RCC 7860 (cell line): Measurements from ENCODE around the gene NCOA3.

Experiments used
- DNase-seq: peaks from one replicate; pipeline ENCODE4 v3.0.0-alpha.2; 2015; ENCODE audit warnings: low spot score
- FAIRE-seq: peaks from 2 replicates; lab custom pipeline; 2012; peaks lifted over from hg19 to GRCh38; lab: Jason Lieb, UNC

Gene NCOA3

GRCh38 chr20:47662483-47663353 lies 161.0 kb downstream of the NCOA3 start:
- FAIRE-seq (no peak), DNase-seq (no peak)

GRCh38 chr20:47663354-47664067 lies 161.8 kb downstream of the NCOA3 start:
- DNase-seq (peak; percentile 57), FAIRE-seq (no peak)

- FAIRE-seq (no peak), DNase-seq (no peak)
Observed at GRCh38 chr20:47664068-47664437, 162.4 kb downstream of the NCOA3 start.

DNA sequence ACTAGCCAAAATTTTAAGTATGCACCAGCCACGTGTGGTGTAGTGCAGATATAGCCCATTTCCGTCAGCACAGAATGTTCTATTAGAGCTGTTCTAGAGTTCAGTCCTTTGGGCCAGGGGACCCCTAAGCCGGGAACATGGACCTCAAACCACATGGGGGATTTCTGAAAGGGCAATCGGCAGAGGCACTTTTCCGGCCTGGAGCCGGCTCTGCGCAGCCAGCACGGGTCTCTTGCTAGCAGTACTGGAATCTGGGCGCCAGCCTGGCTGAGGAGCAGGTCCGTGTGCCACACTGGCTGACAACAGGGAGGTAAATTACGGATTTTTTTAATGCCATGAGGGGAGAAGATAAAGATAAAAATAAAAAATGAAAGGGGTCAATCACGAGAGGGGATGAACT lies 163.1 kb downstream of the NCOA3 start:
- FAIRE-seq (no peak), DNase-seq (no peak)

GRCh38 chr20:47665221-47665991 lies 163.7 kb downstream of the NCOA3 start:
- DNase-seq (no peak), FAIRE-seq (no peak)

DNA sequence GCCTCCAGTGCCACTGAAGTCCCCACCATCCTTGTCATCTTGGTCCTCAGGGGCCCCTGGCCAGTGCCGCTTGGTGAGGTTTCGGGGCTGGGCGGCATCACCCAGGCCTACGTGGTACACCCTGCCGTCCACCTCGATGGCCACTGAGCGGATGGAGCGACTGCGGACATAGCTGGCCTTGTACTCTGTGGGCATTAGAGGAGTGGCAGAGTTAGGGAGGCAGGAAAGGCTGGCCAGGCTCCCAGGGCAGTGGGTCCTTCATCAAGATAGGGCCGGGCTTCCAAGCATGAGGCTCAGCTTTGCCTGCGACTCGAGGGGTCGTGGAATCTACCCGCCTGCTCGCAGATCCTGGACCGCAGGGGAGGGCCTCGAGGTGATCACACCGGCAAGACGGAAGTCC lies 164.6 kb downstream of the NCOA3 start:
- DNase-seq, result no peak
- FAIRE-seq, result no peak

DNA sequence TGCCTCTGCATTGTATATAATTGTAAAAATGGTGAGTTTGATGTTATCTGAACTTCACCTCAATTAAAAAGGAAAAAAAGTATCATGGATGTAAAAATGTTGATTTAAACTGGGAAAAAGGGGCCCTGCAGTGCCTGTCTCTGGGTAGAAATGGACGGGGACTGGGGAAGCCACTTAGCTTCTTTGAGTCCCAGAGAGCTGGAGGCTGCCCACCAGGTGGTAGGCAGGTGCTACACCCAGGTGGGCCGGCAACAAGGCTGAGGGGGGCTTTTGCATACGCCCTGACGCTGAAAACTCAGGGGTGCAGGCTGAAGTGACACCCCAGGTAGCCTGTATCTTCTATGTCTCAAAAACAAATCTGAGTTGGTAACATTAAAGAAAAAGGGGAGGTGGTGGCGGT lies 165.4 kb downstream of the NCOA3 start:
- DNase-seq, result no peak

DNA sequence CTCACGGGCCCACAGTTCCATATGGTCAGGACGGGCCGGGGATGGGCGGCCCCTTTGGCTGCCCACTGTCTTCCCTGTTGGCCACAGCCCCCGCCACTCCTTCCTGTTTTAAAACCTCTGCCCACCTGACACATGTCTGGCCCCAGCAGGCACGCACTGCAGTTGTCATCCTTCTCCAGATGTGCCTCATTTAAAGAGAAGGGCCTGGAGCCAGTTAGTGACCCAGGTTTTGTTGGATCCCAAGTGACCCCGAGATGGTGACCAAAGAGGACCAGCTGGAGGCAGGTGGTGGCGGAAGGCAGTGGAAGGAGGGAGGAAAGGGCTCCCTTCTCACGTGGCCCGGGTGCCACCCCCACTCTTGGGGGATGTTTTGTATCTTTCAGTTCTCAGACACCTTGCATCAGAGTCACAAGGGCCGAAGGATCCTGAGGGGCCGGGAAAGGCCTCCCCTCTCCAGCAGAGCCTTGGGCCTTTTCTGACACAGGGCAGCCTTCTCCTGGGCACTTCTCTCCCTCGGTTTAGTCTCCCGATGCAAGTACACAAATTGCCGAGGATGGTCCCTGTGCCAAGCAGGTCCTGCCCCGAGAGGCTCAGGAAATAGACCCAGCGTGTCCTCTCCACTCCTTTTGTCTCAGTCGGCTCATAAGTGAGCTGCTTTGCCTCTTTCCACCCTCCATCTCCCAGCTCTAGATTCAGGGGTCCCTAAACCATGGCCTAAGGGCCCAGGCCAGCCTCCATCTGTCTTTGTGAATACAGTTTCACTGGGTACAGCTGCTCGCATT lies 166.0 kb downstream of the NCOA3 start:
- DNase-seq, result no peak
- FAIRE-seq, result no peak

More for the DNA sequence above, 165.4 kb downstream of the NCOA3 start:
- no peak for FAIRE-seq

DNA sequence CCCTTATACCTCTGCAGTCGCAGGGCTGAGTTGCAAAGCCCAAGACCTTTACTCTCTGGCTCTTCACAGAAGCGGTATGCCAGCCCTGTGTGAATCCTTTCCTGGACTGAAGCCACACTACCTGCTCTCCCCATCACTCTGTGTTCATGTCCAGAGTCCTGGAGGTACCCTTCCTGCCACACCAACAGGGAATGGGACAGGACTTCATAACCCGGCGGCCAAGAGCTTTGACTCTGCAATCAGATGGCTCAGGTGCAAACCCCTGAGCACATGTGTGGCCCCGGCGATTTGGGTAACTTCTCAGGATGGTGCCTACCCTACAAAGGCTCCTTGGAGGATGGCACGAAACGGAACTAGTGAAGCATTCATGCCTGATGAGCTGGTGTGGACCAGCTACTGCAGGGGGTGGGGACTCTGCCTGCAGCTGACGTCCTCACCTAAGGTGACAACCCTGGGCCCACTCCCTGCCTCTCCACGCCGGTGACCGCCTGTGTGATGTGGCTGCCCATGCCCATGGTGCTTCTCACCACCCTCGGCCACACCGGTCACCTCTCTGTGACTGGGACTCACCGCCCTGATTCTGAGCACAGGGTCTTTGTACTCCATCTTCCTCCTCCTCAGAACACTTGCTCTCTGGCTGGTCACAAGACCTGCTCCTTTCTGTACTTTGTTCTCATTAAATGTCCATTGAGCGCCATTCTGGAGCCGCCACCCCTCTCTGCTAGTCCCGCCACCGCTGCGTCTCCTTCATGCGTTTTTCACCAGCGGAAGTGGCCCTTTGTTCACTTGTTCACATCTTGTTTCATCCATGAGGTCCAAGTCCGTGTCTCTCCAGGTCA lies 166.8 kb downstream of the NCOA3 start:
- no peak for FAIRE-seq

DNA sequence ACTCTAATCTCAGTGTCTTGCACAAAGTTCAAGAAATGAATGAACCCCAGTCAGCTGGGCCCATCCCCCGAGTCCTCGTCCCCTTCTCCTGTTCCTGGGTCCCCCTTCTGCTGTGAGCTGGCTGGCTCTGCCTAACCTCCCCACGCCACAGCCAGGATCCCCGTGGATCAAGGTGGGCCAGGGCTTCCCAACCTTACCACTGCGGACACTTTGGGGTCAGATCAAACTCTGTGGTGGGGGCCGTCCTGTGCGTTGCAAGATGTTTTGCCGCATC lies 167.4 kb downstream of the NCOA3 start:
- no peak for FAIRE-seq

More for the DNA sequence above, 166.8 kb downstream of the NCOA3 start:
- DNase-seq, result no peak

DNA sequence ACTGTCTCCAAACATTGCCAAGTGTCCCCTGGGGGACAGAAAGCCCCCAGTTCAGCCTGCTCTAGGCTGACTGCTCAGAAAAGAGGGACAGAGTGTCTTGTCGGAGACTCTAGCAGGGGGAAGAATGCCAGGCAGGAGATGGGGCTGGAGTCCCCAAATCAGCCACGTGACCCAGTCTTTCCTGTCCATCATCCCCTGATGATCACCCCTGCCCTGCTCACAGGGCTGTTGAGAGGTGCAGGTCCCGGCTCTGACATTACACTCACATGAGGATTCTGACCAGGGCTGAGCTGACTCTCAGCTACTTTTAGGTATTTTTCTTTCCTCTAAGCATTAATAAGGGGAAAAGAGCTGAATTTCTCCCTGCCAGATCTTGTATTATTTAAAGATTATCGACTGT lies 167.8 kb downstream of the NCOA3 start:
- FAIRE-seq, result no peak
- no peak for DNase-seq

More for the DNA sequence above, 167.4 kb downstream of the NCOA3 start:
- no peak for DNase-seq

GRCh38 chr20:47669927-47670890 lies 168.5 kb downstream of the NCOA3 start:
- DNase-seq (no peak), FAIRE-seq (no peak)

DNA sequence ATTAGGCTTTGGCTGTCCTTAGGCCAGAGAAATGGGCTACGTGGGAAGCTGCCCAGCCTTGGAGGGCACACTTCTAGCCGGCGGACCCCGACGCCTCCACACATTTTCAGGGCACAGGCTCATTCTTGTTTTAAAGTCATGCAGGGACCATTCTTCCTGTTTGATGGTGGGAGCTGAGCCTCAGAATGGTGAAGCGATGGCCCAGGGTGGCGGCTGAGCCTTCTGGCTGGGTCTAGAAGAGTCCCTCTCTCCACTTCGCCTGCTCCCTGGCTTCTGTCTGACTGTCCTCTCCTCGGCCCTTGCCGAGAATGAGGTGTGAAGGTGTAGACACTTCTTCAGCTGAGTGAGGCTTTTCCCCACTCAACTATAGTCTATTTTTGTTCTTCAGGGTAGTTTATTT lies 169.2 kb downstream of the NCOA3 start:
- no peak for FAIRE-seq
- DNase-seq, result no peak

DNA sequence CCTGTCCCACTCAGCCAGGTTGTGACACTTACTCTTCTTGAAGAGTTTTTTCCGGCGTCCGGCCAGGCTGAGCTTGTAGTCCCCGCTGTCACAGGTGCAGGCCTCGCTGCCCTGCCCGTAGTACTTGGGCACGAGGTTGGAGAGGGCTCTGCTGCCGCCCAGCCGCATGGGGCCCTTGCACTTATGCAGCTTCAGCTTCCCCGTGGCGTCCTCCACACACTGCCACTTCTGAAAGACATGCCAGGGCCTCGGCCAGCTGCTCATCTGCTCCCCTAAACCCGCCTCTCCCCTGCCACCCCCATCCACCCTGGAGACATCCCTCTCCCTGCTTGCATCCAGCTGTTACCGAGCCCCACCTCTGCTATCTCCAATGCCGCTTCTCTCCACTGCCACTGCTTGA lies 170.5 kb downstream of the NCOA3 start:
- FAIRE-seq (no peak), DNase-seq (no peak)

- FAIRE-seq (no peak), DNase-seq (no peak)
Observed at GRCh38 chr20:47672886-47673670, 171.4 kb downstream of the NCOA3 start.

GRCh38 chr20:47673671-47673955 lies 171.9 kb downstream of the NCOA3 start:
- DNase-seq (no peak), FAIRE-seq (no peak)

- FAIRE-seq, result no peak
- no peak for DNase-seq
Observed at GRCh38 chr20:47674145-47674544, 172.5 kb downstream of the NCOA3 start.

DNA sequence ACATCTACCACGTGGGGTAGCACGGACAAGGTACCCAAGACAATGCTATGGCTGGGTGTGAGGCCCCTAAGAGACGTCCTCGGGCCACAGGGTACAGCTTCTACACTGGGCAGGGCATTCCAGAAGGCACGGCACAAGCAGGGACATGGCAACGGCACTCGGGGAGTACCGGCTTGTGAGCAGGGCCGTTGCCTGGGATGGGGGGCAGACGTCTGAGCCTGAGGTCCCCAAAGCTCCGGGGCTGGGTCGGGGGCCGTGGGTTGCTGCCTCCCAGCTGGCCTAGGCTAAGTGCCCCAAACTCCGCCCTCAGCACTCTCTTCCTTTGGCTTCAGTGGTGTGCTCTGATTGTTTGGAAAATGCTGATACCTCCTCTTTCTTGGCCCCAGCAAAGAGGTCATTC lies 173.0 kb downstream of the NCOA3 start:
- FAIRE-seq (no peak), DNase-seq (no peak)
